Measurements from ENCODE around the gene INPP4A. TPM values are rescaled to one million over a fixed set of nuclear protein-coding genes. Genes with fewer than 3 reads are reported as not detected.
A peak's percentile ranks its signal among the peaks of the same experiment; 100 is the strongest.

INPP4A gene
- total and polyA plus RNA-seq, 8 donors, result 20.6 to 34.2 (median 23.5) TPM

GRCh38 chr2:98458207-98458606, 13.5 kb downstream of the INPP4A start:
- intact Hi-C loops (cut with DNase I), result no loop called here
- no peak for ATAC-seq
- no peaks in the 10 kb centered on the region for H3K36me3 ChIP-seq
- H3K9me3 ChIP-seq, result no peaks in the 10 kb centered on the region
- no peak for TF ChIP-seq CTCF (IDR thresholded peaks at IDR 0.05)
- no peak for DNase-seq
- no peaks in the 10 kb centered on the region for H3K27me3 ChIP-seq
- H3K27ac ChIP-seq, result no peak overlapping the region
- peaks cover 19 to 97% of the 10 kb centered on the region in 2 donors for H3K4me1 ChIP-seq
- no peak overlapping the region for H3K4me3 ChIP-seq

- DNase-seq (no peak), ATAC-seq (no peak)
- Histone ChIP-seq H3K9me3 (no peaks in the 10 kb centered on the region), H3K27me3 (no peaks in the 10 kb centered on the region), H3K4me1 (peaks cover 19 to 97% of the 10 kb centered on the region in 2 donors), H3K27ac (no peak overlapping the region), H3K36me3 (no peaks in the 10 kb centered on the region), H3K4me3 (no peak overlapping the region)
- intact Hi-C loops (cut with DNase I), result no loop called here
- TF ChIP-seq CTCF (IDR thresholded peaks at IDR 0.05), result no peak
Measured at GRCh38 chr2:98458667-98459380, 14.2 kb downstream of the INPP4A start.

- Histone ChIP-seq H3K4me1 (peaks cover 11 to 97% of the 10 kb centered on the region in 2 donors), H3K27ac (peak overlapping the region in 1 of 2 donors; percentile 82), H3K4me3 (no peak overlapping the region), H3K9me3 (no peaks in the 10 kb centered on the region), H3K36me3 (no peaks in the 10 kb centered on the region), H3K27me3 (no peaks in the 10 kb centered on the region)
- DNase-seq, result no peak
- intact Hi-C loops (cut with DNase I), result no loop called here
- no peak for TF ChIP-seq CTCF (IDR thresholded peaks at IDR 0.05)
- ATAC-seq, result peak; percentile 52
Measured at GRCh38 chr2:98459496-98460175, 15.0 kb downstream of the INPP4A start.

GRCh38 chr2:98460573-98461497, 16.2 kb downstream of the INPP4A start:
- H3K4me3 ChIP-seq, result no peak overlapping the region
- peak; percentile 27 for ATAC-seq
- intact Hi-C loops (cut with DNase I), result no loop called here
- peak in 1 of 4 donors; percentile 63 for DNase-seq
- peak overlapping the region in 1 of 2 donors; percentile 82 for H3K27ac ChIP-seq
- H3K9me3 ChIP-seq, result no peaks in the 10 kb centered on the region
- no peak for TF ChIP-seq CTCF (IDR thresholded peaks at IDR 0.05)
- H3K27me3 ChIP-seq, result no peaks in the 10 kb centered on the region
- H3K36me3 ChIP-seq, result no peaks in the 10 kb centered on the region
- peaks cover 11 to 97% of the 10 kb centered on the region in 2 donors for H3K4me1 ChIP-seq

Data from left lung (tissue), 10 donors.